ENCODE data around the gene TRPV4. TPM values are rescaled to one million over a fixed set of nuclear protein-coding genes. Genes with fewer than 3 reads are reported as not detected.

TRPV4 gene
- total and polyA plus RNA-seq, 2 donors from 2014 or later: 6.0 to 24.5 TPM

GRCh38 chr12:109783135-109783964 lies 49.8 kb downstream of the TRPV4 start:
- no peak for TF ChIP-seq CTCF (IDR thresholded peaks at IDR 0.05; ENCODE audit: borderline replicate concordance, extremely low read depth, insufficient read depth)
- no peak for DNase-seq
- intact Hi-C loops (cut with DNase I): no loop called here
- Histone ChIP-seq H3K27ac (ENCODE audit: low read depth in 2 of 2, low read length in 2 of 2) (no peak overlapping the region), H3K9me3 (ENCODE audit: control insufficient read depth in 2 of 3, insufficient read depth in 1 of 3, low read length in 3 of 3) (no peaks in the 10 kb centered on the region), H3K36me3 (ENCODE audit: control insufficient read depth in 2 of 3, insufficient read depth in 3 of 3, low read length in 3 of 3) (peaks cover 0 to 19% (median 19%) of the 10 kb centered on the region in 3 donors), H3K27me3 (ENCODE audit: control insufficient read depth, insufficient read depth, low read length) (no peaks in the 10 kb centered on the region), H3K4me1 (ENCODE audit: control insufficient read depth in 2 of 3, insufficient read depth in 2 of 3, low read depth in 1 of 3, low read length in 3 of 3) (no peaks in the 10 kb centered on the region), H3K4me3 (ENCODE audit: low read length in 3 of 3) (no peak overlapping the region), H3K9ac (ENCODE audit: low read length in 3 of 3) (no peak overlapping the region)
- no peak for FAIRE-seq

GRCh38 chr12:109782326-109782703 lies 50.9 kb downstream of the TRPV4 start:
- H3K9me3 ChIP-seq (ENCODE audit: control insufficient read depth in 2 of 3, insufficient read depth in 1 of 3, low read length in 3 of 3): no peaks in the 10 kb centered on the region
- no peak for DNase-seq
- H3K36me3 ChIP-seq (ENCODE audit: control insufficient read depth in 2 of 3, insufficient read depth in 3 of 3, low read length in 3 of 3): peaks cover 0 to 13% (median 10%) of the 10 kb centered on the region in 3 donors
- intact Hi-C loops (cut with DNase I): no loop called here
- no peak overlapping the region for H3K9ac ChIP-seq (ENCODE audit: low read length in 3 of 3)
- no peak for TF ChIP-seq CTCF (IDR thresholded peaks at IDR 0.05; ENCODE audit: borderline replicate concordance, extremely low read depth, insufficient read depth)
- H3K27ac ChIP-seq (ENCODE audit: low read depth in 2 of 2, low read length in 2 of 2): no peak overlapping the region
- no peak for FAIRE-seq
- H3K27me3 ChIP-seq (ENCODE audit: control insufficient read depth, insufficient read depth, low read length): no peaks in the 10 kb centered on the region
- H3K4me3 ChIP-seq (ENCODE audit: low read length in 3 of 3): no peak overlapping the region
- no peaks in the 10 kb centered on the region for H3K4me1 ChIP-seq (ENCODE audit: control insufficient read depth in 2 of 3, insufficient read depth in 2 of 3, low read depth in 1 of 3, low read length in 3 of 3)

- H3K9me3 ChIP-seq (ENCODE audit: control insufficient read depth in 2 of 3, insufficient read depth in 1 of 3, low read length in 3 of 3): no peaks in the 10 kb centered on the region
- no peak for TF ChIP-seq CTCF (IDR thresholded peaks at IDR 0.05; ENCODE audit: borderline replicate concordance, extremely low read depth, insufficient read depth)
- H3K27me3 ChIP-seq (ENCODE audit: control insufficient read depth, insufficient read depth, low read length): no peaks in the 10 kb centered on the region
- peaks cover 0 to 13% (median 9%) of the 10 kb centered on the region in 3 donors for H3K36me3 ChIP-seq (ENCODE audit: control insufficient read depth in 2 of 3, insufficient read depth in 3 of 3, low read length in 3 of 3)
- H3K27ac ChIP-seq (ENCODE audit: low read depth in 2 of 2, low read length in 2 of 2): no peak overlapping the region
- intact Hi-C loops (cut with DNase I): no loop called here
- H3K4me3 ChIP-seq (ENCODE audit: low read length in 3 of 3): no peak overlapping the region
- peak in 1 of 5 donors; percentile 18 for DNase-seq
- H3K9ac ChIP-seq (ENCODE audit: low read length in 3 of 3): no peak overlapping the region
- H3K4me1 ChIP-seq (ENCODE audit: control insufficient read depth in 2 of 3, insufficient read depth in 2 of 3, low read depth in 1 of 3, low read length in 3 of 3): no peaks in the 10 kb centered on the region
- no peak for FAIRE-seq
Measured at GRCh38 chr12:109781668-109782325, 51.4 kb downstream of the TRPV4 start.

All from kidney (tissue), 14 donors.